GM18526 (cell line): ENCODE measurements around the gene GP5.

Experiments
- POLR2A ChIP-seq: IDR thresholded peaks from 3 replicates; pipeline ENCODE4 v1.6.1; 2011; ENCODE audit not compliant: insufficient read length; ENCODE audit errors: extremely low read depth

GP5 gene

DNA sequence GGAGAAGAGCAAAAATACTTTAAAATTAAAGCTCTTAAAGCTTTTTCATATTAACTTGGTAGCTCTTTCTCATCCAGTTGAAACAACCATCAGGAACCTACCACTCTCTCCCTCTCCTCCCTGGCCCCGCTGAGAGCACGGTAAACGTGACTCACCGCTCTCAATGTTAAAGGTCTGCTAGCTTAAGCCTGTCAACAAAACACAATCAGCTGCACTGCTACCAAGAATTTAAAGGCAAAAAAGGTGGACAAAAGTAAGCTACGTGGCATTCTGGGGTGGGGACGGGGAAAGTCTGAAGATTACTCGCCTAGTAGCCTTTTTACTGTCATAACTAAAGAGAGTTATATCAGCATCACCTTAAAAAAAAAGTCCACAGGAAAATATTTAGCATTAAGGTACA lies 8.4 kb upstream of the GP5 start:
- no peak for TF ChIP-seq POLR2A

GRCh38 chr3:194405766-194406165 lies 6.7 kb upstream of the GP5 start:
- no peak for TF ChIP-seq POLR2A

DNA sequence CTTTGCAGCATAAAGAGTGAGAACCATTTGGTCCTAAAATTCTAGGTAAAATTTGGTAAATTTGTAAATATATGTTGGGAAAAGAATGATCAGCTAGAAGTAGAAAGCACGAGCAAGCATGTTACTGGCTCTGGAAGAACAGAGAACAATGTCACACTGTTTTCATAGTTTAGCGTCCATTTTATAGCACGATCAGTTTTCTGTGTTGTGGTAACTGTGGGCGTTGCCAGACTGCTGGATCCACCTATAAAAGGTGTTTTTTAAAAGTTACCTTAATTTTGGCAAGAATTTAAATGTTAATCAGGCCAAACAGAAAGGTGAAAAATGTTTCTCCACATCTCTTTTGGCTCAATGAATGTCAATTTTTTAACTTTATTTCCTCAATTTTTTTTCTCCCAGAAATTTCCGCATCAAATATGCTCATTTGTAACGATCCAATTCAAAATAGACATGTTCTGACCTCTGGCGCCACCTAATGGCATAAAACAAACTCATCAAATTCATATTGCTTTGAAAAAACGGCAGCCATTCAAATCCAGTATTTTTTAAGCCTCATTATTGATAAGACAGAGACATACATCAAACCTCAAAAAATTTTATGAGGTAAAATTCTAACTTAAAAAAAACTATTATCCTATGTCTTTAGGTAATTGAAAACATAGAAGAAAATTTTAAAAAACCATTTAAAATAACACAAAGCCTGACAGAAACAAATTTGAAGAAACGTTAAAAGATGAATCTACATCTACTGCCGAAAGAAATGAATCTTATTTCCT lies 5.5 kb upstream of the GP5 start:
- TF ChIP-seq POLR2A = no peak

DNA sequence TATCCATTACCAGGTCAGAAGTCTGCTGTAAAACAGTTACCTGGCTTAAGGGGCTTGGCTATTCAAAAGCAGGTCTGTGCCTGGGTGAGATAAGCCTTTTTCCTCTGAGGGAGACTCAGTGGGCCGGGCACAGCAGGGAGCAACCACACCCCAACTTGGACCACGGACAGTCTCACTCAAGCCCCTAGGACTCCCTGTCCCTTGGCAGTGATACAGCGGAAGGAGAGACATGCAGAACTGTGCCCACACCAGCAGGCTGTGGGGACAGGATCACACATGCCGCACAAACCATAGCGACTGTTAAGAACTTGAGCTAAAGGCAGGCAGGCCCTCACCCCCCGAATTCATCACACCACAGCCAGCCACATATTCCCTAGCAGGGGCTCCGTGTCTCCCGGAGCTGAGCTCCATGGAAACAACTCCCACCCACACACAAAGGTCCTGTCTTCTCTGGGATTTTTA lies 2.8 kb upstream of the GP5 start:
- TF ChIP-seq POLR2A = no peak

- no peak for TF ChIP-seq POLR2A
Observed at GRCh38 chr3:194401346-194401745, 2.3 kb upstream of the GP5 start.

GRCh38 chr3:194399874-194400411 lies 877 bp upstream of the GP5 start:
- no peak for TF ChIP-seq POLR2A

DNA sequence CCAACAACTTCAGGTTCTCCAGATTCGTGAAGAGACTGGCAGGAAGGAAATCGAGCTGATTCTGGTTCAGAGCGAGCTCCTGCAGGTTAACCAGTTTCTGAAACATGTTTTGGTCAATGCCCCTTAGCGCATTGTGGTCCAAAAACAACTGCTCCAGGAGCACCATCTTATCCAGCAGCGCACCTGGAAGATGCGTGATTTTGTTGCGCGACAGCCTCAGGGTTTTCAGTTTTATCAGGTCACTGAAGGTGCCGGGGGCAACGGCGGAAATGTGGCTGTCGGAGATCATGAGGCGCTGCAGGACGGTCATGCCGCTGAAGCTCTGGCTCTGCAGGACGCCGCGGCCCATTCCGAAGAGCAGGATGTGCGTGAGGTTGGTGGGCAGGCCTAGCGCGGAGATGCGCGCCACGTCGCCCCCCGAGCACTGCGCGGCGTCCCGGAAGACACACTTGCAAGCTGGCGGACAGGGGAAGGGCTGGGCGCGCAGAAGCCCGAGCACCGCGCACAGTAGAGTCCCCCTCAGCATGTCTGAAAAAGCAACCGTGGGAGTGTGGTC lies 1.2 kb downstream of the GP5 start:
- TF ChIP-seq POLR2A = no peak

GRCh38 chr3:194396859-194397756 lies 2.0 kb downstream of the GP5 start:
- no peak for TF ChIP-seq POLR2A

DNA sequence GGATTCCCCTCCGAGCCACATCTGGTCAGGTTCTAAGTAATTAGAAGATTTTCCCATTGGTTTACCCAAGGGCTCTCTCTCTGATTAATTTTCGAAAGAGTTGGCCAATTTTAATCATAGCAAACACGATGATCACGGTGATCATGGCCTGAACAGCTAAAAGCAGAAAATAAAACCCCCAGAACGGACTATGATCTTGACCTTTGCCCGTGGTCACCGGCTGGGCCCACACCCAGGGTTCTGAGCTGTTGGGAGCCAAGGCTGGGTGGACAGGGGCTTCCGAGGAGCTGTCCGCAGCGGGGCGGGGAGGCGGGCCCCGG lies 2.6 kb downstream of the GP5 start:
- no peak for TF ChIP-seq POLR2A

DNA sequence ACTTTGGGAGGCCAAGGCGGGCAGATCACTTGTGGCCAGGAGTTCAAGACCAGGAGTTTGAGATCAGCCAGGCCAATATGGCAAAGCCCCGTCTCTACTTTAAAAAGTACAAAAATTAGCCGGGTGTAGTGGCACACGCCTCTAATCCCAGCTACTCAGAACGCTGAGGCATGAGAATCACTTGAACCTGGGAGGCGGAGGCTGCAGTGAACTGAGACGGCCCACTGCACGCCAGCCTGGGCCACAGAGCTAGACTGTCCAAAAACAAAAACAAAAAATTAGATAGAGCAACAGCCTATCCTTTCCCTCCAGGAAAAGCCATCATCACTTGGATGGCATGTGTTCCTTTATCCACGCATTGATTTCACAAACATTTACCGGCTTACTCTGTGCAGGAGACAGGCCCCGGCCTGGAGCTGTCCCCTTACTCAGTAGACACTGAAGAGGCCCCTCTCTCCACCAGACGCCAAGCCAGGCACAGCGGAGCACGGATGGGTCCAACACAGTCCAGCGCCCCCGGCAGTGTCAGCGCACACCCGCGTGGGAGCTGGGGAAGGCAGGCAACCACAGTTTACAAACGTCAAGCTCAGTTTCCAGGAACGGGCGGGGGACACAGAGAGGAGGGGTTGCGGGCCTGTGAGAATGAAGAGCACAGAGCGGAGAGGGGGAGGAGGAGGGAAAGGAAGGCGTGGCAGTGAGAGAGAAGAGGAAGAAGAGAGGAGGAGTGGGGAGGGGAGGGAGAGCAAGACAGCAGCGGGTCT lies 3.1 kb downstream of the GP5 start:
- no peak for TF ChIP-seq POLR2A

DNA sequence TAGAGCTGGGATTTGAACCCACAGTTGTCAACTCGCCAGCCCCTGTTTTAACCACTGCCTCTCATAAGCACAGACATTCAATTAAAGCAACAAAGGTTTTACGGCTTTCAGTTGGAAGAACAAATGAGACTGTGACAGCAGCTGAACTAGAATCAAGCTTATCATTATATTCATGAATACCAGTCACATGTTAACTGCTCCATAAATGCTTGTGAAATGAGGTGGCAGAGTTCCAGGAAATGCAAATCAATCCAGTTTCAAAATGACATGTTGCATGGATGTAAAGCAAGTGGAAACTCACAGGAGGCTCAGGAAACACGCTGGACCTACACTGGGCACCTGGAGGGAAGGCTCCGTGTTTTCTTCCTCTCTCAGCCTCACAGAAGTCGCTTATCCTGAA lies 3.9 kb downstream of the GP5 start:
- TF ChIP-seq POLR2A = no peak

- TF ChIP-seq POLR2A = no peak
Observed at GRCh38 chr3:194392576-194392975, 6.5 kb downstream of the GP5 start.

DNA sequence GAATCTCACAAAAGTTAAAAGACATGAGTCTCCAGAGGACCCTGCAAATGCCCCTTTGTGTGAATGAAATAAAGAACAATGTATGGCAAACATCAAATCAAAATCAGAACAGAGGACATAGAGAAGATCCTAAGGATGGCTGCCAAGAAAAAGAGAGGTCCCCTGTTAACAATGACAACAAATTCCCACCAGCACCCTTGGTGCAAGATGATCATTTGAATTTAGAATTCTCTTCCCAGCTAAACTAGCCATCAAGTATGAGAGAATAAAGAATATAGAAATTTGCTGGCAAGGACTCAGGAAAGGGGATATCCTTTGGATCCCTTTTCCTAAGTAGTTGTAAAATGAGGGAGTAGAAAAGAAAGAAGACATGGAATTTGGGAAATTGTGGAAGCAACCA lies 8.2 kb downstream of the GP5 start:
- no peak for TF ChIP-seq POLR2A

DNA sequence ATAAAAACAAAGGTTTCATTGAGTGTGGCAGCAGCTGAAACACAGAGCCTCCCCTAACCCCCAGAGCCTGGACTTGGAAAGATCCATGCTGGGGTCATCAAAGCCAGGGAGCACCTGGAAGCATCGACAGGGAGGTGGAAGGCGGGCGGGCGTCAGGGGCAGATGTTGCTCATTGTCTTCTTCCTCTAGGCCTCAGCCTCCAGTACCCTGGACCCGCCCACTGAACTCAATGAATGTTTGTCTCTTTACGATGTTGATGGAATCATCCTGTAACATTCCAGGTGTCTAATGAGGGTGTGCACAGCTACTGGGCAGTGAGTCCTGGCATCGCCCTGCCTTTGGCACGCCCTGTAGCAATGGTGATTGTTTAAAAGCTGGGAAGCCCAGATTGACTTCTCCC lies 9.8 kb downstream of the GP5 start:
- TF ChIP-seq POLR2A = no peak

DNA sequence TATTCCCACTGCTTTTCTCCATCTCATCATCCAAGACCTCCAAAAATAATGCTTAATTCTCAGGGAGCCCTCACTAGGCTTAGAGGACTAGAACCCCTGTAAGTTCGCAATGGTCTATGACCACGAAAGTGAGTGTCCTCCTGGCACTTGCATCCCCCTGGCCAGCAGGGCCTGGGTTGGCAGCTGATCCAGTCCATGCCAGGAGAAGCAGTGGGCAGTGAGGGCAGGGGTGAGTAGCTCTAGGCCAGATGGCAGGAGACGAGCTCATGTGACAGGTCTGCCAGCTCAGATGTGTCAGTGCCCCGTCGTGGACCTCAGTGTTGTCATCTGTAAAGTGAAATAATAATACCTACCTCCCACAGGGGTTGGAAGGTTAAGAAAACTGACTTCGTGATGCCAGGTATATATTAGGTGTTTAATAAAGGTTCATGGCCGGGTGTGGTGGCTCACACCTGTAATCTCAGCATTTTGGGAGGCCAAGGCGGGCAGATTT lies 11.1 kb downstream of the GP5 start:
- no peak for TF ChIP-seq POLR2A
